ENCODE results near the gene DLEU7. TPM values are rescaled to one million over a fixed set of nuclear protein-coding genes. Genes with fewer than 3 reads are reported as not detected.

The DLEU7 gene
- total RNA-seq, 1 donor = not detected

DNA sequence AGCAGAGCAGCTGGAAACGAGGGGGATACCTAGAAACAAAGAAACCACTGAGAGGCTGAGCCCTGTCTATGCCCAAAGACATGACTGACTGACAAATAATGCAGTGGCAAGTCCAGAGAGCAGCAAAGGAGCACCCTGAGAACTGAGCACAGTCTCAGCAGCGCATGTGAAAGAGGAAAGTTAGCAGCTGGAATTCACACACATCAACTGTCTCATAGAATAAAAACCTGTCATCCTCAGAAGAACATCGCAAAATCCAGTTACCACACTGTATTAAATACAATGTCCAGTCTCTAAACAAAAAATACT, 24.1 kb upstream of the DLEU7 start:
- H3K9me3 ChIP-seq (ENCODE audit: low read depth, low read length) = no peaks in the 10 kb centered on the region
- TF ChIP-seq, protein P1, sequence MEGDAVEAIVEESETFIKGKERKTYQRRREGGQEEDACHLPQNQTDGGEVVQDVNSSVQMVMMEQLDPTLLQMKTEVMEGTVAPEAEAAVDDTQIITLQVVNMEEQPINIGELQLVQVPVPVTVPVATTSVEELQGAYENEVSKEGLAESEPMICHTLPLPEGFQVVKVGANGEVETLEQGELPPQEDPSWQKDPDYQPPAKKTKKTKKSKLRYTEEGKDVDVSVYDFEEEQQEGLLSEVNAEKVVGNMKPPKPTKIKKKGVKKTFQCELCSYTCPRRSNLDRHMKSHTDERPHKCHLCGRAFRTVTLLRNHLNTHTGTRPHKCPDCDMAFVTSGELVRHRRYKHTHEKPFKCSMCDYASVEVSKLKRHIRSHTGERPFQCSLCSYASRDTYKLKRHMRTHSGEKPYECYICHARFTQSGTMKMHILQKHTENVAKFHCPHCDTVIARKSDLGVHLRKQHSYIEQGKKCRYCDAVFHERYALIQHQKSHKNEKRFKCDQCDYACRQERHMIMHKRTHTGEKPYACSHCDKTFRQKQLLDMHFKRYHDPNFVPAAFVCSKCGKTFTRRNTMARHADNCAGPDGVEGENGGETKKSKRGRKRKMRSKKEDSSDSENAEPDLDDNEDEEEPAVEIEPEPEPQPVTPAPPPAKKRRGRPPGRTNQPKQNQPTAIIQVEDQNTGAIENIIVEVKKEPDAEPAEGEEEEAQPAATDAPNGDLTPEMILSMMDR (IDR thresholded peaks at IDR 0.05; ENCODE audit: extremely low read depth, low read depth, low read length) = no peak
- no peaks in the 10 kb centered on the region for H4K20me1 ChIP-seq (ENCODE audit: insufficient read depth, low read length)
- no peak overlapping the region for H2AFZ ChIP-seq (ENCODE audit: low read length)
- H3K79me2 ChIP-seq (ENCODE audit: insufficient read depth, low read length) = no peaks in the 10 kb centered on the region
- H3K27me3 ChIP-seq (ENCODE audit: insufficient read depth, low read length) = peaks cover 4% of the 10 kb centered on the region
- H3K4me2 ChIP-seq (ENCODE audit: insufficient read depth, low read length) = no peak overlapping the region
- H3K4me1 ChIP-seq (ENCODE audit: insufficient read depth, low read length) = no peaks in the 10 kb centered on the region
- no peak overlapping the region for H3K4me3 ChIP-seq (ENCODE audit: insufficient read depth, low read length)
- H3K27ac ChIP-seq (ENCODE audit: low read depth, low read length) = no peak overlapping the region
- DNase-seq (ENCODE audit: insufficient read length, low spot score, missing footprints) = no peak
- no peaks in the 10 kb centered on the region for H3K36me3 ChIP-seq (ENCODE audit: insufficient read depth, low read length)

DNA sequence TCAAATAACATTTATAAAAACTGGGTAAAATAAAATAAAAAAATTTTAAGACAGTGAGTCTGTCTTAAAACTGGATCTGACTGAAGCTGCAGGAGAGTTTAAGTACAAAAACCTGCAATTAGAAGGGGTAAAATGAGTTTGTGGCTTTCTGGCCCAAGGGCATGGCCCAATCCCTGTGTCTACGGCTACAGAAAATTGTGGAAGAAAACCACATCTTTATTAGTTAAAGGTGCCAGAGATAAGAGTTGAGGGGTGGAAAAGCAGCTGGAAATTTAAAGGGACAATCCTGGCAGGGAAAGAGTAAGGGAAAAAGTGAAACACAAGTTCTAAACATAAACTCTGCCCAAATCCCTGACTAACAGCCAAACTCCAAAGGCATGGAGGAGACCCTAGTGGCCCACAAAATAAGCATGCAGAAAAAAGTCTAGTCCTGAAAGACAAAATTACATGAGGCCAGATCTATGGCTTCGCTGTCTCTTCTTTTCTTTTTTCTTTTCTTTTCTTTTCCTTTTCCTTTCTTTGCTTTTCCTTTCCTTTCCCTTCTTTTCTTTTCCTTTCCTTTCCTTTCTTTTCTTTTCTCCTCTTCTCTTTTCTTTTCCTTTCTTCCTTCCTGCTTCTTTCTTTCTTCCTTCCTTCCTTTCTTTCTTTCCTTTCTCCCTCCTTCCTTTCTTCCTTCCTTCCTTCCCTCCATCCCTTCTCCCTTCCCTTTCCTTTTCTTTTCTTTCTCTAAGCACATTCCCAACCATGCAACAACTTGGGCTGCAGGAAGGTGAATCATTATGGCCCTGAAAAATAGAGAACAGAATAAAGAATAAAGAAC, 23.5 kb upstream of the DLEU7 start:
- H4K20me1 ChIP-seq (ENCODE audit: insufficient read depth, low read length) = no peaks in the 10 kb centered on the region
- no peak overlapping the region for H3K27ac ChIP-seq (ENCODE audit: low read depth, low read length)
- H3K36me3 ChIP-seq (ENCODE audit: insufficient read depth, low read length) = no peaks in the 10 kb centered on the region
- H3K79me2 ChIP-seq (ENCODE audit: insufficient read depth, low read length) = no peaks in the 10 kb centered on the region
- peak; percentile 62 for DNase-seq (ENCODE audit: insufficient read length, low spot score, missing footprints)
- peaks cover 4% of the 10 kb centered on the region for H3K27me3 ChIP-seq (ENCODE audit: insufficient read depth, low read length)
- no peak overlapping the region for H3K4me2 ChIP-seq (ENCODE audit: insufficient read depth, low read length)
- H3K9me3 ChIP-seq (ENCODE audit: low read depth, low read length) = no peaks in the 10 kb centered on the region
- H3K4me3 ChIP-seq (ENCODE audit: insufficient read depth, low read length) = no peak overlapping the region
- TF ChIP-seq, protein P1 (IDR thresholded peaks at IDR 0.05; ENCODE audit: extremely low read depth, low read depth, low read length) = no peak
- no peaks in the 10 kb centered on the region for H3K4me1 ChIP-seq (ENCODE audit: insufficient read depth, low read length)
- no peak overlapping the region for H2AFZ ChIP-seq (ENCODE audit: low read length)

DNA sequence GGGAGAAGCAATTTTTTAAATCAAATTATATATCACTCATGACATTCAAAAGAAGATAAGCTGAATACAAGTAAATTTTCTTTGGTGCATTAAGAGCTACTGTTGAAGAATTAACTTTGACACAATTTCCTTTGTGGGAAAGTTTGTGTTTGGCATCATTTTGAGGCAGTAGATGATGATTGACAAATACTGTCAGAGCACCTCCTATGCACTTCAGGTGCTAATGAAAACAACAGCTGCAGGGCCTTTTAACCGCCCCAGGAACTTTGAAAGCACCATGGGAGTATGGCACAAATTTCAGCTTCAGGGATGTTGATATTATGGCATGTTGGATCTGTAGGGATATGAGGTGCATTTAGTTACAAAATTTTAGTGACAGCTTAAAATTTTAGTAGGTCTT, 21.0 kb upstream of the DLEU7 start:
- DNase-seq (ENCODE audit: insufficient read length, low spot score, missing footprints) = no peak
- Histone ChIP-seq H3K4me1 (ENCODE audit: insufficient read depth, low read length) (no peaks in the 10 kb centered on the region), H3K36me3 (ENCODE audit: insufficient read depth, low read length) (no peaks in the 10 kb centered on the region), H4K20me1 (ENCODE audit: insufficient read depth, low read length) (no peaks in the 10 kb centered on the region), H3K27ac (ENCODE audit: low read depth, low read length) (no peak overlapping the region), H3K79me2 (ENCODE audit: insufficient read depth, low read length) (no peaks in the 10 kb centered on the region), H2AFZ (ENCODE audit: low read length) (no peak overlapping the region), H3K9me3 (ENCODE audit: low read depth, low read length) (no peaks in the 10 kb centered on the region), H3K4me3 (ENCODE audit: insufficient read depth, low read length) (no peak overlapping the region), H3K27me3 (ENCODE audit: insufficient read depth, low read length) (peaks cover 4% of the 10 kb centered on the region), H3K4me2 (ENCODE audit: insufficient read depth, low read length) (no peak overlapping the region)
- TF ChIP-seq, protein P1 (IDR thresholded peaks at IDR 0.05; ENCODE audit: extremely low read depth, low read depth, low read length) = no peak

DNA sequence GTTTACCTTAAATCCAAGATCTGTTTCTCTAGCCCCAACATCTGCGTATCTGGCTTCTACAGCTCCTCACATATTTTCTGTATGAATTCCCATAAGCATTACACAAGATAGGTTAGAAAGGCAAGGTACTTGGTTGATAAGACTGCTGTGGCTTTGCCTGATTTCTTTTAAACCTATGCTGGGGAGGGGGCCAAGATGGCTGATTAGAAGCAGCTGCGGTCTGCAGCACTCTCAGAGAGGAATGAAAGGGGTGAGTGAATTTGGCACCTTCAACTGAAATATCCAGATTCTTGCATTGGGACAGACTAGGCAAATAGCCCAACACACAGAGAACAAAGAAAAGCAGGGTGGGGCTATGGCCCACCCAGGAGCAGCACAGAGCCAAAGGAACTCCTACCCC, 12.2 kb upstream of the DLEU7 start:
- no peak for DNase-seq (ENCODE audit: insufficient read length, low spot score, missing footprints)

More for the DNA sequence above, 12.2 kb upstream of the DLEU7 start:
- Histone ChIP-seq H3K4me1 (ENCODE audit: insufficient read depth, low read length) (no peaks in the 10 kb centered on the region), H3K9me3 (ENCODE audit: low read depth, low read length) (peaks cover 5% of the 10 kb centered on the region), H4K20me1 (ENCODE audit: insufficient read depth, low read length) (no peaks in the 10 kb centered on the region), H3K4me3 (ENCODE audit: insufficient read depth, low read length) (no peak overlapping the region), H2AFZ (ENCODE audit: low read length) (no peak overlapping the region), H3K27ac (ENCODE audit: low read depth, low read length) (no peak overlapping the region), H3K4me2 (ENCODE audit: insufficient read depth, low read length) (no peak overlapping the region), H3K27me3 (ENCODE audit: insufficient read depth, low read length) (no peaks in the 10 kb centered on the region), H3K36me3 (ENCODE audit: insufficient read depth, low read length) (no peaks in the 10 kb centered on the region), H3K79me2 (ENCODE audit: insufficient read depth, low read length) (no peaks in the 10 kb centered on the region)
- TF ChIP-seq, protein P1 (IDR thresholded peaks at IDR 0.05; ENCODE audit: extremely low read depth, low read depth, low read length) = no peak

All from osteoblast (primary cell).